Activated naive CD8-positive, alpha-beta T cell treated with anti-CD3 and anti-CD28 coated beads, Interleukin-2, amount 50 U/mL, for 24 hours (primary cell): ENCODE measurements around the gene PHLDB2.

Source experiments
- ATAC-seq: fragments of 150-1000 bp; cut with Tn5 transposase; one replicate; pipeline ENCODE4 v1.10.0; 2021
- DNase-seq: peaks from one replicate; pipeline ENCODE4 v3.0.0; 2021
- H3K27ac Mint-ChIP-seq: one replicate; pipeline ENCODE4 v1.8.0; 2021; ENCODE audit warnings: mild to moderate bottlenecking, mixed read lengths
- H3K27me3 Mint-ChIP-seq: one replicate; pipeline ENCODE4 v1.8.0; 2021; ENCODE audit warnings: mixed read lengths
- H3K36me3 Mint-ChIP-seq: one replicate; pipeline ENCODE4 v1.8.0; 2021; ENCODE audit warnings: low read depth, mixed read lengths
- H3K4me1 Mint-ChIP-seq: one replicate; pipeline ENCODE4 v1.8.0; 2021; ENCODE audit warnings: mixed read lengths
- H3K4me3 Mint-ChIP-seq: one replicate; pipeline ENCODE4 v1.8.0; 2021; ENCODE audit warnings: mild to moderate bottlenecking, moderate library complexity, mixed read lengths
- H3K9me3 Mint-ChIP-seq: one replicate; pipeline ENCODE4 v1.8.0; 2021; ENCODE audit warnings: mixed read lengths

Gene PHLDB2

DNA sequence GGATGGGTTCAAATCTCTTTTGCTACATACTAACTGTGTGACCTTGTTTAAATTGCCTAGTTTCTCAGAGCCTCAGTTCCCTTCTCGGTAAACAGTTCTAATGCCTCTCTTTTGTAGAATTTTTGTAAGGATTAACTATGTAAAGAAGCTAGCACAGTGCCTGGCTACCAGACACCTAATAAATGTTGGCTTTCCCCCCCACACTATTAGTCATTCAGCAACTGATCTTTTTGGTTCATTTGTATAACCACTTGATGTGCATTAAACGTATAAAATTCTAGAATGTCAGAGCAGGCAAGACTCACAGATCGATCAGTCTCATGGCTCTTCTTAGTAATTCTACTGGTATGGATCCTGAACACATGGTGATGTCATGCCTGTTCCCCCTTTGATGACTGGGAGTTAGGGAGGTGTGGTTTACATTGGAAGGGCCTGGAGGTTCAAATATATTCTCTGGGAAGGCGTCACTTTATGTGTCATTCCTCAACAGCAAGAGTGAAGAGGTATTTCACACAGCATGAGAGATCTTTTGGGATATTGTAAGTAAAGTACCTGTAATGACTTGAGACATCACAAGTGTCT, 146.1 kb downstream of the PHLDB2 start:
- H3K27me3 Mint-ChIP-seq, result no peaks in the 10 kb centered on the region
- no peaks in the 10 kb centered on the region for H3K9me3 Mint-ChIP-seq
- ATAC-seq (peak; percentile 5), DNase-seq (no peak)
- peaks cover 59% of the 10 kb centered on the region for H3K4me1 Mint-ChIP-seq
- H3K36me3 Mint-ChIP-seq, result peaks cover 2% of the 10 kb centered on the region
- no peak overlapping the region for H3K4me3 Mint-ChIP-seq
- H3K27ac Mint-ChIP-seq, result peak overlapping the region; percentile 52

DNA sequence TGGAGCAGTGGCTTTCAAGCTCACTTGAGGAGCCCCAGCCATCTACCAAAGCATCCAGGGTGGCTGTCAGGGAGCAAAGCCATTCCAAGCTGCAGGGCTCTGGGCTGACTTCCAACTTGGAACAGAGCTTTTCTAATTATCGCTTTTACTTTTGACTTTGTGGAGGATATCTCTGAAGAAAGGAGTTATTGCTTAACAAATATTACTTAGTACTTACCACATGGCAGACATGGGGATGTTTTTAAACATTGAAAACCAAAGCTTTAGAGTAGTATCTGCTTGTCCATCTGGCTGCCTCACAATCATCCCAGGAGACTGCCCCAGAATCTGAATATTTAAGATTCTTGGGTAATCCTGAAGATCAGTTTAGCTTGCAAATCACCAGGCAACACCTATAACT, 148.6 kb downstream of the PHLDB2 start:
- Mint-ChIP-seq H3K27me3 (no peaks in the 10 kb centered on the region), H3K4me1 (peaks cover 38% of the 10 kb centered on the region), H3K4me3 (no peak overlapping the region), H3K36me3 (peaks cover 2% of the 10 kb centered on the region), H3K27ac (no peak overlapping the region), H3K9me3 (no peaks in the 10 kb centered on the region)
- DNase-seq (no peak), ATAC-seq (no peak)

DNA sequence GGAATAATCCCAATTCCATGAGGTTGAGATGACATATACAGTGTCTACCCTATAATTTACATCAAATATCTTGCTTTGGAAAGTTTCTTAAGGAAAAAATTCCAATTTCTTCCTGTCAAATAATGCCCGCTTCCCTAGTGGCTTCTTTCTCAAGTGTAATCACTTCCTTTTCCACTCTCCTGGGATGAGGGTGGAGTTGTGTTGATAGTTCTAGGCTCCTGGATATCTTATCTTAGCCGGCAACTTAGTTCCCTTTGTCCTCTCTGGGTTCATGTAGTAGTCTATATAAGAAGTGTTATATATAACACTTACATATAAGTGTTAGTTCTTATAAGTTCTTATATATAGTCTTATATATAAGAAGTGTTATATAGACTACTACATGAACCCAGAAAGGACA, 150.6 kb downstream of the PHLDB2 start:
- Mint-ChIP-seq H3K36me3 (peaks cover 2% of the 10 kb centered on the region), H3K4me3 (no peak overlapping the region)
- no peak for ATAC-seq

DNA sequence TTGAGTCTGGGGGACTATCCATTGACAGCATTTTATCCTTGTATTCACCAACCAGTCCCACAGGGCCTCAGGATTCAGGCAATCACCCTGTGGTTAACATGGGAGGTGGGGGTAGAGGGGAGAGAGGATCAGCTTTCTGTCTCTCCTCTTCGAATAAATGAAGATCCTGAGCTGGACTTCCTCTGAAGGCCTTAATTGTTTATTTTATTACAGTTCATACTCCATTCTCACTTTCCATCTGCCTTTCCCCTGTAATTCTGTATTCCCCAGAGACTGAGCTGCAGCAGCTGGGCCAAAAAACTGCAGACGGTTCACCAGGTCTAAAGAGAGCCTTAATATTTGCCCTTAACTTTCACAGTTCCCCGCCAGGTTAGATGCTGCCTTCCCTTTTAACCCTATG, 151.6 kb downstream of the PHLDB2 start:
- ATAC-seq (no peak), DNase-seq (no peak)
- no peaks in the 10 kb centered on the region for H3K36me3 Mint-ChIP-seq
- no peak overlapping the region for H3K4me3 Mint-ChIP-seq
- H3K9me3 Mint-ChIP-seq, result no peaks in the 10 kb centered on the region
- peaks cover 24% of the 10 kb centered on the region for H3K4me1 Mint-ChIP-seq
- no peaks in the 10 kb centered on the region for H3K27me3 Mint-ChIP-seq
- no peak overlapping the region for H3K27ac Mint-ChIP-seq

More for the DNA sequence above, 150.6 kb downstream of the PHLDB2 start:
- Mint-ChIP-seq H3K27ac (no peak overlapping the region), H3K9me3 (no peaks in the 10 kb centered on the region), H3K27me3 (no peaks in the 10 kb centered on the region), H3K4me1 (peaks cover 33% of the 10 kb centered on the region)
- no peak for DNase-seq

DNA sequence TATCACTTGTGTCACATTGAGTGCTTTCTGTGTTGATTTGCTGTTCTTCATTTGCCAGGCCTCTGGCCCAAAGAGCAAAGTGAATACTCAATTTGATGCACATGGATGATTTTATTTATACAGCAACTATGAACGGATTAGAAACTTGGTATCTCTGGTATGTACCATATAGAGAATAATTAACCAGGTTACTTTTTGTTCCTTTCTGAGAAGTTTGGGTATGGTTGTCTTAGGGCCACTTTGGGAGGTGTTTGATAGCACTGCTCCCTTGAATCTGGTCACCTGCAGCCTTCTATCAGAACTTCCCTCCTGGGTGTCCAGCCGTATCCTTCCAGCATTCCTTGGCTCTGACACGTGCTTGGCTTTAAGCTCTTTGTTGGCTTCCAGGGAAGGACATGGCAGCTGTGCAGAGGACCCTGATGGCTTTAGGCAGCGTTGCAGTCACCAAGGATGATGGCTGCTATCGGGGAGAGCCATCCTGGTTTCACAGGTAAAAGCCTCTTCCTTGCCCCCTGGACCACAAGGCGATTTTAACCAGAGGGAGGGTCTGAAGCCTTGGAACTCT, 152.4 kb downstream of the PHLDB2 start:
- no peaks in the 10 kb centered on the region for H3K36me3 Mint-ChIP-seq
- no peaks in the 10 kb centered on the region for H3K9me3 Mint-ChIP-seq
- no peak overlapping the region for H3K27ac Mint-ChIP-seq
- peaks cover 23% of the 10 kb centered on the region for H3K4me1 Mint-ChIP-seq
- ATAC-seq (no peak), DNase-seq (no peak)
- no peaks in the 10 kb centered on the region for H3K27me3 Mint-ChIP-seq
- H3K4me3 Mint-ChIP-seq, result no peak overlapping the region

DNA sequence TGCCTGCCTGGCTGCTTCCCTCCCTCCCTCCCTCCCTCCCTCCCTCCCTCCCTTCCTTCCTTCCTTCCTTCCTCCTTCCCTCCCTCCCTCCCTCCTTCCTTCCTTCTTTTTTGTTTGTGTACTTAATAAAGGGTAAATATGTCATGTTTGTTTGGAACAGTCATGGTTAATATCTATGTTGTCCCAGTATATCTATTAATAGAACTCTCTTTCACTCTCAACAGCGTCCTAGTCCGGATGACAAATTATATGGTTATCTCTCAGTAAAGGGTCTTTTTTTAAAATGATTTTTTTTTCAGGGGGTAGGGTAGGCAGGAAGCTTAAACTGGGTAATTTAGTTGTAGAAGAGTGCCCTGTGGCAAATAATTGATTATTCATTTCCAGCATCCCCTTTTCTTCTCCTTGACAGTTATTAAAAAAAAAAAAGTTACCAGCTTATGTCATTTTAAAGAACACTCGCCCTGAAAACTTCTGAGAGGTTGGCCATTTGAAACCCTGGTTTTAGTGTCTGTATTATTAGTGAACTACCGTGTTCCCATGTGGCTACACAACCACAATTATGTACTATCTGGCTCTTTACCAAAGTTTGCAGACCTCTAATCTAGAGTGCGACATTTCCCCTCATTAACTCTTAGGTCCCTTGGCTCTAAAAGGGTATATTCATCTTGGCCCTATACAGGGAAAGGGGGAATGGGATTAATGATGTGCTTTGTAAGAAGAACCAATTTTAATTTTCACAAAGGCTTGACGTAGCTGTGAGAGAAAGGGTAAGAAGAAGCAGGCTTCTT, 153.3 kb downstream of the PHLDB2 start:
- DNase-seq (no peak), ATAC-seq (no peak)
- no peaks in the 10 kb centered on the region for H3K9me3 Mint-ChIP-seq
- H3K36me3 Mint-ChIP-seq, result no peaks in the 10 kb centered on the region
- H3K4me1 Mint-ChIP-seq, result peaks cover 27% of the 10 kb centered on the region
- no peak overlapping the region for H3K4me3 Mint-ChIP-seq
- peak overlapping the region; percentile 21 for H3K27ac Mint-ChIP-seq
- H3K27me3 Mint-ChIP-seq, result no peaks in the 10 kb centered on the region

DNA sequence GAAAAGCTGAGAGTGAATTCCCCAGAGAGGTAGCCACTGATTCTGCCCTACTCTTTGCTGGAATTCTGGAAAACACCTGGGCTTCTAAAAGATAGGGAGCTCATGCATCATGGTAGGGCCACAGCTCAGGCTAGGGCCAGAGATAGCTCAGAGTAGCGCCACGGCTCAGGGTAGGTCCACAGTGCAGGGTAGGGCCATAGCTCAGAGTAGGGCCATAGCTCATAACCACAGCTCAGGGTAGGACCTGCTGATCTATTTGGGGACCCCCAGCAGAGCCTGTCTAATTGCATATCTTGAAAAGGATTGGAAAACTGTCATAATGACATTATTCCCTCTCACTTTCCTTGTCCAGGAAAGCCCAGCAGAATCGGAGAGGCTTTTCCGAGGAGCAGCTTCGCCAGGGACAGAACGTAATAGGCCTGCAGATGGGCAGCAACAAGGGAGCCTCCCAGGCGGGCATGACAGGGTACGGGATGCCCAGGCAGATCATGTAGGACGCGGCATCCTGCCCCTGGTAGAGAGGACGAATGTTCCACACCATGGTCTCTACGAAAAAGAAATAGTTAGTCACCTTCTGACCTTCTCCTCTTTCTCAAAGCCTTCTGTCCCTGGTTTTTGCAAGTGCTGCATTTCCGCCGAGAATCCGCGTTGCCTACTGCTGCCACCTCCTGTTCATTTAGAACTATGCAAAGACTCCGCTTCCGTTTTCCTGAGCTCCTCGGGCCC, 154.2 kb downstream of the PHLDB2 start:
- H3K4me3 Mint-ChIP-seq, result no peak overlapping the region
- H3K4me1 Mint-ChIP-seq, result peaks cover 26% of the 10 kb centered on the region
- peak; percentile 67 for DNase-seq
- peak; percentile 93 for ATAC-seq
- no peaks in the 10 kb centered on the region for H3K9me3 Mint-ChIP-seq
- peak overlapping the region; percentile 21 for H3K27ac Mint-ChIP-seq
- no peaks in the 10 kb centered on the region for H3K36me3 Mint-ChIP-seq
- H3K27me3 Mint-ChIP-seq, result no peaks in the 10 kb centered on the region

DNA sequence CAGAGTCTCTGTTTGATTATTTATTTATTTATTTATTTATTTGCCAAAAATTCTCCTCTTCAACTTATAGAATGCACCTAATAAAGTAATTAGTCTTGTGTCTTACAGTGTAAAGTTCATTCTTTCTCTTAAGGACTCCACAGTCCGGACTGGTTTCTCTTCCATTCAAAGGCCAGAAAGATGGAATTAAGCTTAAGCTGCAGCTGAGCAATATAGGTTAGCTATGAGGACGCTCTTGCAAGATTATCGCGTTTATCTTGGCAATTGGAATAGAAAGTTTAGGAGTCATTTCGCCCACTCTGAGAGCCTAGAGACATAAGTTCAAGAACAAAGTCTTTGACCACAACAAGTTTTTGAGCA, 154.7 kb downstream of the PHLDB2 start:
- H3K27me3 Mint-ChIP-seq, result no peaks in the 10 kb centered on the region
- H3K9me3 Mint-ChIP-seq, result no peaks in the 10 kb centered on the region
- ATAC-seq (no peak), DNase-seq (no peak)
- no peaks in the 10 kb centered on the region for H3K36me3 Mint-ChIP-seq
- no peak overlapping the region for H3K4me3 Mint-ChIP-seq
- H3K4me1 Mint-ChIP-seq, result peaks cover 26% of the 10 kb centered on the region
- no peak overlapping the region for H3K27ac Mint-ChIP-seq

DNA sequence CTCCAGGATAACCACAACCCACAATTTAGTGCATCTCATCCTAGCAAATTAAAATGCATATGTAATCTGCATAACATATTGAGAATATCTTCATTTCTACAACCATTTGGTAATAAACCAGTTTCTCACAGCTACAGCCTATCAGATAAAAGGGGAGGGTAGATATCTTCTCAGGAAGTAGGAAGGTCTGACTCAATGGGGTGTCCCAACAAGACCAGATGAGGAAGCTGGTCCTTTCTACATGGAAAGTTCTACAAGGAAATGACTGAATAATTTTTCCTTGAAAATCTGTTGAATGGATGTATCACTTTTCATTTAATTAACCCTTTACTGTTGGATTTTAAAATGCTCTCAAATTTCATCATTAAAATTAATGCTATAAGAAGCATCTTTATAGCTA, 158.0 kb downstream of the PHLDB2 start:
- H3K4me3 Mint-ChIP-seq, result no peak overlapping the region
- ATAC-seq, result no peak
- no peaks in the 10 kb centered on the region for H3K9me3 Mint-ChIP-seq
- no peak for DNase-seq
- H3K36me3 Mint-ChIP-seq, result no peaks in the 10 kb centered on the region
- H3K27me3 Mint-ChIP-seq, result no peaks in the 10 kb centered on the region
- peaks cover 26% of the 10 kb centered on the region for H3K4me1 Mint-ChIP-seq
- no peak overlapping the region for H3K27ac Mint-ChIP-seq

DNA sequence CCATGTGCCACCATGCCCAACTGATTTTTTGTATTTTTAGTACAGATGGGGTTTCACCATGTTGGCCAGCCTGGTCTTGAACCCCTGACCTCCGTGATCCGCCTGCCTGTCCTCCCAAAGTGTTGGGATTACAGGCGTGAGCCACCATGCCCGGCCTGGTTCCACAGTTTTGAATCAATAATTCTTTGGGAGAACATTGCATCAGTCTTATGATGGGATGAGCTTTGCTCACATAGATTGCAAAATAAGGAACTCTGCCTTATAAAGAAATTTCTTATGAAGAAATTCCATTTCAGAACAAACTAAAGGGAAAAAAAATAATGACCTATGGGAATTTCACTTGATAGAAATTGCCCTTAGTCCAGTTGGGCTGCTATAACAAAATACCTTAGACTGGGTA, 159.6 kb downstream of the PHLDB2 start:
- DNase-seq, result no peak
- ATAC-seq, result no peak
- no peaks in the 10 kb centered on the region for H3K9me3 Mint-ChIP-seq
- no peak overlapping the region for H3K4me3 Mint-ChIP-seq
- H3K36me3 Mint-ChIP-seq, result no peaks in the 10 kb centered on the region
- no peak overlapping the region for H3K27ac Mint-ChIP-seq
- H3K4me1 Mint-ChIP-seq, result peaks cover 14% of the 10 kb centered on the region
- H3K27me3 Mint-ChIP-seq, result no peaks in the 10 kb centered on the region

DNA sequence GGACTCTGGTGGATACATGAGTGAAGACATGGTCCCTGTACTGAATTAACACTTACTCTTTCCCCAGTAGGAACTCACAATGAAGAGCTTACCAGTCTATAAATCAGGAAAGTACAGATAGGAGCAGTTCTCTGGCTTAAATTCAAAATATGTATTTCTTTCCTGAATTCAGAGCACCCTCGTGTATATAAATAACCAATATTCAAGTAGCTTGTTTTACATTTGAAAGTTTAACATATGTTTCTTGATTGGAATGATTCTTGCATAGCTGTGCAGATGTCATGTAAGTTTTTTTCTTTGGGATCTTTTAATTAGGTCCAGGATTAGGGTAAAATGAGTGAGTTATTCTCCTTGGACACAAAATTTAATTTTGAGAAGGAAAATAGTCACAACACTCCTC, 160.7 kb downstream of the PHLDB2 start:
- peaks cover 9% of the 10 kb centered on the region for H3K4me1 Mint-ChIP-seq
- H3K36me3 Mint-ChIP-seq, result no peaks in the 10 kb centered on the region
- no peak overlapping the region for H3K4me3 Mint-ChIP-seq
- H3K27me3 Mint-ChIP-seq, result no peaks in the 10 kb centered on the region
- ATAC-seq (no peak), DNase-seq (no peak)
- H3K27ac Mint-ChIP-seq, result no peak overlapping the region
- no peaks in the 10 kb centered on the region for H3K9me3 Mint-ChIP-seq

DNA sequence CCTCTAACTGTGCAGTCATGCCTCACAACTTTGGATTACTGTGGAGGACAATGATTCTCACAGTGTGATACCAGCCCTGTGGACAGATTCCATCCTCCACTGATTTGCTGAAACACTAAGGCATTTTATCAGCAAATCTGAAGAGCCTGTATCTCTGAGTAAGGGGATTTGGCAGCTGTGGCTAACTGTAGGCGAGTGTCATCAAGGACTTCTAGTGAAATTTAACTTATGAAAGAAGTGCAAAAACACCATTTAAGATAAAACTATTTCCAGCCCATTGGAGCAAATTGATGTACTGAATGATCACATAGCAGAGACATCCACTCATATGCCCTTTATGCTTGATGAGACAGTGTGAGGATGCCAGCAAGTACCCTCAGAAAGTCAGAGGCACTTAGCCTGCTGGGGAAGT, 161.6 kb downstream of the PHLDB2 start:
- Mint-ChIP-seq H3K36me3 (no peaks in the 10 kb centered on the region), H3K9me3 (no peaks in the 10 kb centered on the region)
- ATAC-seq, result no peak

More for the DNA sequence above, 161.6 kb downstream of the PHLDB2 start:
- Mint-ChIP-seq H3K27ac (no peak overlapping the region), H3K27me3 (no peaks in the 10 kb centered on the region), H3K4me1 (peaks cover 9% of the 10 kb centered on the region), H3K4me3 (no peak overlapping the region)
- no peak for DNase-seq
